LNCAP (cell line): ENCODE data around the gene PTK6.

Source experiments
- CTCF ChIP-seq: fragments of 450-650 bp; IDR thresholded peaks from 2 replicates; pipeline ENCODE4 v1.5.1; 2017; ENCODE audit warnings: mild to moderate bottlenecking

Gene PTK6

GRCh38 chr20:63562461-63563224 lies 25.5 kb upstream of the PTK6 start:
- no peak for TF ChIP-seq CTCF

DNA sequence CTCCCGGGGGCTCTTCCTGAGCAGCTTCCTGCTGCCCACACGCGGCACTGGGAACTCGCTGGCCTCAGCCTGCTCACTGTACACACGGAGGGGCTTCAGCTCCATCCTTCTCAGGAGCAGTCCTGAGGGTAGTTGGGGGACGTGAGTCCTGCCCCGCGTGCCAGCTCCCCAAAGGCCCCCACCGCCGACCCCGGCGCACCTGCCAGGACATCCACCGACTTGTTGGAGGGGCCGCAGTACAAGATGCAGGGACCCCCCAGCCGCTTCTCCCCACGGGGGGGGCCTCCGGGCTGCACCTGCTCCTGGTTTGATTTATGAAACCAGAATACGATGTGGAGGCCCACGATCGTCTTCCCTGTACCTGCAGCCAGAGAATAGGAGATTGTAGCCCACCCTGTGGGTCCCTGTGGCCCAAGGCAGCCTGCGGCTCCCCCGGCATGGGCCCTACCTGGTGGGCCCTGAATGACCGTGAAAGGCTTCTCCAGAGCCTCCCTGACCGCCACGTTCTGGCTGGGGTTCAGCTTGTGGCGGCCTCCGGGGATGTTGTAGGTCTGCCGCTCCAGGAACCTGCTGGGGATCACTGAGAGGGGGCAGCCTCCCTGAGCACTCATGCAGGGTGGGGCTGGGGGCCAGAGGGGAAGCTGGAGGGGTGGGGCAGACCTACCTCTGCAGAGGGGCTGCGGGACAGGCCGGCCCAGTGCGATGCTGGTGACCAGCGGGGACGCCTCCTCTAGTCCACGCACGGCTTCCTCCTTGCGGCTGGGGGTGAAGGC lies 24.6 kb upstream of the PTK6 start:
- no peak for TF ChIP-seq CTCF

DNA sequence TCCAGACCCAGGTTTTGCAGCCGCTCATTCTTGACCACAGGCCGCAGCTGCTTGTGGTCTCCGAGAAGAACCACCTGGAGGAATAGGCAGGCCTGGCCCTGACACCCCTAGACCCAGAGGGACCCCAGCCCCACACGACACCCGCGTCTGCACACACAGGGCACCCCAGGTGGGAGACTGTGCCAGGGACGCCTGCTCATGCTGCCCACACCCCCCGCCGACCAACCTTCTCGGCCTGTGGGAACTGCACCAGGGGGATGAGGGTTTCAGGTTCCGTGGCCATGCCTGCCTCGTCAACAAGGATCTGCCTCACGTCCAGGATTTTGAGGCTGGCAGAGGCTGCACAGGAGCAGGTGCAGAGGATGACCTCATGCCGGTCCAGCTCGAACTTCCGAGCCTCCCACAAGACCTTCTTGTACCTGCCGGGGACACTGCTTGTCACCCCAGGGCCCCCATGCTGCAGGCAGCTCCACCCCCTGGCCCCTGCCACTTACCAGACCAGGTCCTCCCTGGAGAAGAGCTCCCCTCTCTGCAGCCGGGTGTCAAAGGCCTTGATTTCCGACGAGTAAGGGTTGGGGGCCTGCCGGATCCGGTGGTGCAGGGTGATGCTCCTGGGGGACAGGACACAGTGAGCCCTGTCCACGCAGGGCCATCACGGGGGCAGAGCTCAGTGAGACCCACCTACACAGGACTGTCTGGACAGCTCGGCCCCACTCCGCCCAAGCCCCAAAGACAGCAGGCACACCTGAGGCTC lies 23.9 kb upstream of the PTK6 start:
- no peak for TF ChIP-seq CTCF

DNA sequence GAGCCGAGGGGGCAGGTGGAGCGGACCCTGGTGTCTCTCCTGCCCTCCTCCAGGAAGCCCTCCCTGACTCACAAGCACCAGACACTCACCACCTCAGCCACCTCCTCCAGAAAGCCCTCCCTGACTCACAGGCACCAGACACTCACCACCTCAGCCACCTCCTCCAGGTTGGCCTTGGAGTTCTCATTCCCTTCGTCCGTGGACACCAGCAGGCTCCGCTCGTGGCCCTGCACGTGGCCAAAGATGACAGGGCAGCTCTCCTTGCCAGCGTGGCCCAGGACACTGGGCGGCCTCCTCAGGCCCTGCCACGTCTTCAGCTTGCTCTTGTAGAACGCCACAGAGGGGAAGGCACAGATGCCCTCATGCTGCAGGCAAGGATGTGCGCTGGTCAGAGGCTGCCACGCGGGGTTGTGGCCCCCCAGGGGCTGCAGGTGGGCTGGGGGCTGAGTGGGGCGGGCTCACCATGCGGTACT lies 23.2 kb upstream of the PTK6 start:
- TF ChIP-seq CTCF: no peak

DNA sequence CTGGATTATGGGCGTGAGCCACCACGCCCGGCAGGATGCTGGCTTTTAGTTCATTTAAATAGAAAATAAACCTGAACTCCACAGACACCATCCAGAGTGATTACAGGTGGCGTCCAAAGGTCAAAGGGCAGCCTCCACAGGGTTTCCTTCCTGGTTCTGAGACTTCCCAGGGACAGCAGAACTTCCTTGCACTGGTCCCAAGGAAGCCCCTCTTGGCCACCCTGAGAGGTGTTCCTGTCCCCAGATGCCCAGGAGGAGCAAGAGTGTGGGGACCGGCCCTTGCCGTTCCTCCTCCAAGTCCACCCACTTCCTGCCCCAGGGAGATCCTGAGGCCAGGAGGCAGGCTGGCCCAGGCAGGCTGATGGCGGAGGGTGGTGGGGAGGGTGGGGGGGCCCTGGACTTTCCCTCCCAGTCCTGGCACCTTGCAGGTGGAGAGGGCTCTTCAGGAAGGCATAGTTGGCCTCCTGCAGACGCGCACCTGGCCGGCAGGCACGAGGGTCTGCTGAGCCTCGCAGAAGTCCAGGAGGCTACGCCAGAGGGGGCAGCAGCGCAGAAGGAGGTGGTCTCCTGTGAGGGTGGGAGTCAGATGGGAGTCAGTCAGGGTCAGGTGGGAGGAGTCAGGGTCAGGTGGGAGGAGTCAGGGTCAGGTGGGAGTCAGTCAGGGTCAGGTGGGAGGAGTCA lies 21.8 kb upstream of the PTK6 start:
- no peak for TF ChIP-seq CTCF

DNA sequence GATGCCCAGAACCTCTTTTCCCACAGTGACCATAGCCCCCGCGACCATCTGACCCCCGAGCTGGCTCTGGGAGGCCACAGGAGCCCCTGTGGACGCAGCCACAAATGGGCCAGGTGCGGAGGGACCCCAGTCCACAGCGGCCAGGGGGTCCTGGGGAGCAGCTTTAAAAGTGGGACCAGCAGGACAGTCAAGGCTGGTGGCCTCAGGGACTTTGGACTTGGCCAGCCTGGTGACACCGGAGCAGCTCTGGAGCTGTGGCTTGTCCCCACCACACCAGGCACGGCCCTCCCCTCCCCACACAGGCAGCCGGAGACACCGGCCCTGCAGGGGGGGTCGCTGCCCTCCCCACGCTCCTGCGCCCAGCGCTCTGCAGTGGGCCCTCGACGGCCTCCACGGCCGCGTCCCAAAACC lies 20.3 kb upstream of the PTK6 start:
- TF ChIP-seq CTCF: no peak
